Liver (tissue), 9 donors: ENCODE results near the gene NHERF1. TPM values are rescaled to one million over a fixed set of nuclear protein-coding genes. Genes with fewer than 3 reads are reported as not detected.

Experiments used
- DNase-seq: peaks from one replicate; pipeline ENCODE4 v3.0.0-alpha.2; 2017; ENCODE audit warnings: low spot score
- H3K27ac ChIP-seq, 2 donors: one replicate each; pipeline ENCODE4 v1.7.0; 2013; ENCODE audit warnings: inconsistent platforms in 2 of 2, low read length in 2 of 2, control low read depth in 1 of 2, low read depth in 1 of 2, mild to moderate bottlenecking in 1 of 2
- H3K27me3 ChIP-seq, 4 donors: one replicate each; pipeline versions ENCODE4 v1.6.1 to v1.7.0; 2013; ENCODE audit warnings: low read length in 3 of 4, inconsistent platforms in 1 of 4, mild to moderate bottlenecking in 1 of 4, moderate library complexity in 1 of 4; ENCODE audit not compliant: control insufficient read depth in 4 of 4, insufficient read depth in 4 of 4
- H3K36me3 ChIP-seq, 4 donors: one replicate each; pipeline versions ENCODE4 v1.6.1 to v1.7.0; 2013; ENCODE audit warnings: low read length in 3 of 4, mild to moderate bottlenecking in 3 of 4, low read depth in 1 of 4, moderate library complexity in 1 of 4; ENCODE audit not compliant: control insufficient read depth in 4 of 4, insufficient read depth in 3 of 4
- H3K4me1 ChIP-seq, 4 donors: one replicate each; pipeline versions ENCODE4 v1.6.1 to v1.7.0; 2013; ENCODE audit warnings: low read length in 3 of 4, mild to moderate bottlenecking in 3 of 4, moderate library complexity in 1 of 4; ENCODE audit not compliant: control insufficient read depth in 4 of 4, insufficient read depth in 4 of 4
- H3K4me3 ChIP-seq, 3 donors: one replicate each; pipeline versions ENCODE4 v1.6.1 to v1.7.0; 2013; ENCODE audit warnings: low read length in 3 of 3, control low read depth in 1 of 3, low read depth in 1 of 3, mild to moderate bottlenecking in 1 of 3
- H3K9ac ChIP-seq, 2 donors: one replicate each; pipeline ENCODE4 v1.7.0; 2013; ENCODE audit warnings: low read length in 2 of 2, mild to moderate bottlenecking in 2 of 2, moderate library complexity in 2 of 2, control low read depth in 1 of 2, low read depth in 1 of 2
- H3K9me3 ChIP-seq, 4 donors: one replicate each; pipeline versions ENCODE4 v1.6.1 to v1.7.0; 2013; ENCODE audit warnings: low read length in 3 of 4; ENCODE audit not compliant: control insufficient read depth in 4 of 4
- FOXA1 ChIP-seq: IDR thresholded peaks from 2 replicates; pipeline ENCODE4 v1.6.1; 2016; ENCODE audit warnings: antibody characterized with exemption
- FOXA2 ChIP-seq: IDR thresholded peaks from 2 replicates; pipeline ENCODE4 v1.6.1; 2016; ENCODE audit warnings: antibody characterized with exemption
- HNF4A ChIP-seq, 2 donors: conservative IDR thresholded peaks; 2 replicates each; pipeline ENCODE4 v1.6.1; 2016; ENCODE audit warnings: antibody characterized with exemption in 2 of 2, mild to moderate bottlenecking in 2 of 2
- HNF4G ChIP-seq: IDR thresholded peaks from 2 replicates; pipeline ENCODE4 v1.6.1; 2016; ENCODE audit warnings: antibody characterized with exemption
- NR2F2 ChIP-seq: IDR thresholded peaks from 2 replicates; pipeline ENCODE4 v1.6.1; 2016; ENCODE audit warnings: antibody characterized with exemption
- RAD21 ChIP-seq, 2 donors: IDR thresholded peaks; 2 replicates each; pipeline ENCODE4 v1.6.1; 2016; ENCODE audit warnings: antibody characterized with exemption in 2 of 2, mild to moderate bottlenecking in 2 of 2
- REST ChIP-seq: IDR thresholded peaks from 2 replicates; pipeline ENCODE4 v1.6.1; 2016; ENCODE audit warnings: antibody characterized with exemption, mild to moderate bottlenecking
- SP1 ChIP-seq: IDR thresholded peaks from 2 replicates; pipeline ENCODE4 v1.6.1; 2018; ENCODE audit warnings: antibody characterized with exemption, mild to moderate bottlenecking
- YY1 ChIP-seq: IDR thresholded peaks from 2 replicates; pipeline ENCODE4 v1.6.1; 2016; ENCODE audit warnings: antibody characterized with exemption, mild to moderate bottlenecking
- WGBS: extraction: QIAGEN DNeasy Blood & Tissue Kit; methylation state at CpG from one replicate; pipeline ENCODE4 v1.1.7; 2013; 5-methylcytosine and 5-hydroxymethylcytosine counted together
- polyA plus RNA-seq, 2 donors: library from polyadenylated mRNA; stranded (reverse) in 1 of 2; unstranded in 1 of 2; fragments of 200-250 nt in 1 of 2; fragments of >200 nt in 1 of 2; fragmentation: Nextera tagmentation in 1 of 2; extraction: Ambion mirVana in 1 of 2; gene quantifications; one replicate each; pipeline versions ENCODE4 v1.2.1 to v1.2.3, GENCODE V29; 2013 to 2015
- total RNA-seq, 2 donors: library from RNA; depleted of rRNA; stranded (reverse); fragments of >200 nt; gene quantifications; one replicate each; pipeline ENCODE4 v1.2.3, GENCODE V29; 2014
- TF ChIP-seq, protein P1 (sequence below): IDR thresholded peaks from 2 replicates; pipeline ENCODE4 v1.6.1; 2016; ENCODE audit warnings: antibody characterized with exemption
- TF ChIP-seq, protein P2 (sequence below): IDR thresholded peaks from 2 replicates; pipeline ENCODE4 v1.6.1; 2016; ENCODE audit warnings: antibody characterized with exemption
- donor health status: healthy.
- donor health status: healthy.
- donor health status: healthy.
- donor health status: healthy.
- donor health status: healthy.

NHERF1 gene
- total and polyA plus RNA-seq, 4 donors: 38.1 to 160 (median 94.7) TPM

DNA sequence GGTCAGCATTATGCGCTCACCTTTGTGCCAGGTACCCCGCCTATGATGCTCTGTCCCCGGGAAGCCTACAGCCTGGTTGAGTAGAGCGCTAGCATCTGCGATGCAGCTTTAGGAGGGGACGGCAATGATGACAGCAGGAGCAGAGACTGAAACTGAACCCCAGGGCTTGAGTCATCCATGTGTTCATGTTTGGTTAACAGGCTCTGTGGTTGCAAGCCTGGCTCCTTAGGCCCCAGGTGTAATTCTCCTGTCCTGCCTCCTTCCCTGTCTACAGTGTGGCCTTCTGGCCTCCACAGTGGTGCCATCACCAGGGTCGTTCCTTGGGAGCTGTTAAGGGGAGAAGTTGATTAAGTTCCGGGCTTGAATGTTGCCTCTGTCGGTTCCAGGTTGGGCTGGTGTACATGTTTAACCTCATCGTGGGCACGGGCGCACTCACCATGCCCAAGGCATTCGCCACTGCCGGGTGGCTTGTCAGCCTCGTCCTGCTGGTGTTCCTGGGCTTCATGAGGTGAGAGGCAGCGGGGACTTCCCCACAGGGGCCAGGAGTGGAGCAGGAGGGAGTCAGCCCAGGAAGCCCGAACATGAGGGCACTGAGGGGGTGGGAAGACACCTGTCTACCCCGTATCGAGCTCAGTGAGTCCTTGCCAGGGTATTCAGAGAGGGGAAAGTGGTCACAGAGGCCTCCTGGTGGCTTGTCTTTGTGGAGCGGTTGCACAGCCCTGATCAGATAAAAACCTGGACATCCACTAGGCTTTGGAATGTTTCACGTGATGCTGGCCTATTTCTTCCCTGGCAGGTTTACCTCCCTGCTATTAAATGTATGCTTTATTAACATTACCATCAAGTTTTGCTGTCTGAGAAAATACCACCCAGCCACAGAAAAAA, 36.9 kb downstream of the NHERF1 start:
- Histone ChIP-seq H3K27ac (no peak overlapping the region), H3K9me3 (no peaks in the 10 kb centered on the region), H3K9ac (no peak overlapping the region), H3K27me3 (no peaks in the 10 kb centered on the region), H3K4me1 (peaks cover 0 to 4% (median 0%) of the 10 kb centered on the region in 4 donors), H3K36me3 (peaks cover 0 to 8% (median 4%) of the 10 kb centered on the region in 4 donors), H3K4me3 (no peak overlapping the region)
- WGBS: 89% methylated on average over 21 of the region's 21 CpGs
- TF ChIP-seq SP1 (no peak), FOXA2 (no peak), NR2F2 (no peak), YY1 (no peak), RAD21 (IDR thresholded peaks at IDR 0.05) (no peak)
- TF ChIP-seq, protein P1, sequence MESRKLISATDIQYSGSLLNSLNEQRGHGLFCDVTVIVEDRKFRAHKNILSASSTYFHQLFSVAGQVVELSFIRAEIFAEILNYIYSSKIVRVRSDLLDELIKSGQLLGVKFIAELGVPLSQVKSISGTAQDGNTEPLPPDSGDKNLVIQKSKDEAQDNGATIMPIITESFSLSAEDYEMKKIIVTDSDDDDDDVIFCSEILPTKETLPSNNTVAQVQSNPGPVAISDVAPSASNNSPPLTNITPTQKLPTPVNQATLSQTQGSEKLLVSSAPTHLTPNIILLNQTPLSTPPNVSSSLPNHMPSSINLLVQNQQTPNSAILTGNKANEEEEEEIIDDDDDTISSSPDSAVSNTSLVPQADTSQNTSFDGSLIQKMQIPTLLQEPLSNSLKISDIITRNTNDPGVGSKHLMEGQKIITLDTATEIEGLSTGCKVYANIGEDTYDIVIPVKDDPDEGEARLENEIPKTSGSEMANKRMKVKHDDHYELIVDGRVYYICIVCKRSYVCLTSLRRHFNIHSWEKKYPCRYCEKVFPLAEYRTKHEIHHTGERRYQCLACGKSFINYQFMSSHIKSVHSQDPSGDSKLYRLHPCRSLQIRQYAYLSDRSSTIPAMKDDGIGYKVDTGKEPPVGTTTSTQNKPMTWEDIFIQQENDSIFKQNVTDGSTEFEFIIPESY: no peak
- TF ChIP-seq, protein P2, sequence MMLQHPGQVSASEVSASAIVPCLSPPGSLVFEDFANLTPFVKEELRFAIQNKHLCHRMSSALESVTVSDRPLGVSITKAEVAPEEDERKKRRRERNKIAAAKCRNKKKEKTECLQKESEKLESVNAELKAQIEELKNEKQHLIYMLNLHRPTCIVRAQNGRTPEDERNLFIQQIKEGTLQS: no peak
- DNase-seq: no peak

DNA sequence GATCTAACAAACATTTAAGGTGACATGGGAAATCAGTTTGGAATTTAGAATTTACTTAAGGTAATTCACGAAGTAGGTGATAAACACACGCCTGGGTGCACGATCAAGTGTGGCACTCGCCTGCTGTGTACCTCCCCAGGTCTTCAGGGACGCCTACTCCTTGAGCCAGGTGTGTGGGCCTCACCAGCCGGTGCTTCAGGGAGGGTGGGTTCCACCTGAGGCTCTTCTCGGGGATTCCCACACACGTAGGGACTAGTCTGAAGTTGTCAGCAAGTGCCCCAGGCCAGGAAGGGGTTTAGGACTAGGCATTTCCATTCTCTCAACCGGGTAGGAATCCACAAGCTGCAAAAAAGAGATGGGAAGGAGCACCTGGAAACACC, 37.5 kb downstream of the NHERF1 start:
- no peaks in the 10 kb centered on the region for H3K4me1 ChIP-seq
- TF ChIP-seq, protein P1: no peak
- H3K9ac ChIP-seq: no peak overlapping the region
- DNase-seq: no peak
- no peaks in the 10 kb centered on the region for H3K9me3 ChIP-seq
- H3K4me3 ChIP-seq: no peak overlapping the region
- no peak overlapping the region for H3K27ac ChIP-seq
- peaks cover 0 to 10% (median 5%) of the 10 kb centered on the region in 4 donors for H3K36me3 ChIP-seq
- WGBS: 93% methylated on average over 9 of the region's 9 CpGs
- no peaks in the 10 kb centered on the region for H3K27me3 ChIP-seq

DNA sequence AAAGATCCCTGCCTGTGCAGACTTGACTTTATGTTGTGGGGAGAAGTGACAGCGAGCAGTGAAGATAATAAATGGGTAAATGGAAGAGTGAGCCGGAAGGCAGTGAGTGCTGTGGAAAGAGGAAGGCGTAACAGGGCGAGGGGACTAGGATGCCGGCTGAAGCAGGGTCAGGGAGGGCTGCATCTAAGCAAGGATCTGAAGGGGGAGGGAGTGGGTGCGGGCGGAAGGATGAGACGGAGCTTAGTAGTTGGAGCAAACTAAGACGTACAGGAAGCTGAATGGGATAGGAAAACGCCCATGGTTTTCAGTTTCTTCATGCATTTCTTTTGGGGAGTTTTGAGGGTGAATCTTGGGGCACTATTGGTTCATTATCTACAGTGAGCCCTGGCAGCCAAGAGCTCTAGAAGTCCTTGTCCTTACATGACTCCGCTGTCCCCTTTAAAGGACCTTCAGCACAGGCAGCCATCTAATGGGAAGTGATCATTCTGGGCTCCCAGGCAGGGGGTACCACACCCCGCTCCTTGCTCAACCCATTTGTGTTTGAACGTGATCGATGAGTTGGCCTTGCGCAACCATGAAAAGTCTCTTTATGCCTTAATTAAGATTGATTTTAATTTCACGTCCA, 38.1 kb downstream of the NHERF1 start:
- WGBS: 78% methylated on average over 16 of the region's 16 CpGs
- no peak overlapping the region for H3K4me3 ChIP-seq
- H3K36me3 ChIP-seq: peaks cover 0 to 10% (median 5%) of the 10 kb centered on the region in 4 donors
- H3K27me3 ChIP-seq: no peaks in the 10 kb centered on the region
- H3K4me1 ChIP-seq: no peaks in the 10 kb centered on the region
- no peak for TF ChIP-seq YY1
- TF ChIP-seq HNF4G: no peak
- no peak for TF ChIP-seq REST
- TF ChIP-seq HNF4A (conservative IDR thresholded peaks at IDR 0.05): no peak
- no peak for TF ChIP-seq FOXA1
- no peak for TF ChIP-seq SP1
- no peak for TF ChIP-seq NR2F2
- no peak overlapping the region for H3K27ac ChIP-seq
- no peak overlapping the region for H3K9ac ChIP-seq
- H3K9me3 ChIP-seq: no peaks in the 10 kb centered on the region
- no peak for DNase-seq
